AG04450 (cell line): Measurements from ENCODE around the gene CARMIL1. TPM values are rescaled to one million over a fixed set of nuclear protein-coding genes. Genes with fewer than 3 reads are reported as not detected.

Source experiments
- CTCF ChIA-PET: fragments of 300-600, 350-600 bp; formaldehyde crosslinking; extraction: SDS; loops from one replicate; lab custom pipeline; 2022; ENCODE audit warnings: antibody characterized with exemption, inconsistent platforms; lab: Charles Lee
- POLR2A ChIA-PET: fragments of 350-600 bp; formaldehyde crosslinking; extraction: SDS; loops from one replicate; lab custom pipeline; 2021; ENCODE audit warnings: antibody characterized with exemption, inconsistent platforms; lab: Yijun Ruan, JAX
- DNase-seq: peaks from one replicate; pipeline ENCODE4 v3.0.0-alpha.2; 2011; ENCODE audit warnings: low read depth, low spot score
- H3K27ac ChIP-seq: one replicate; pipeline ENCODE4 v1.5.1; 2012; ENCODE audit warnings: low read depth, low read length, control low read depth
- H3K27me3 ChIP-seq: one replicate; pipeline ENCODE4 v1.6.0; 2012; ENCODE audit warnings: low read length; ENCODE audit not compliant: control insufficient read depth, insufficient read depth
- H3K4me3 ChIP-seq: 2 replicates; pipeline ENCODE4 v1.5.1; 2011; ENCODE audit warnings: mild to moderate bottlenecking, low read depth, low read length, control low read depth
- H3K9me3 ChIP-seq: 2 replicates; pipeline ENCODE4 v1.5.1; 2012; ENCODE audit warnings: low read length; ENCODE audit not compliant: control insufficient read depth, insufficient read depth
- CTCF ChIP-seq: IDR thresholded peaks from 2 replicates; pipeline ENCODE4 v1.5.1; 2011; ENCODE audit warnings: low read depth, low read length, control low read depth, inconsistent platforms
- polyA plus RNA-seq: library from polyadenylated mRNA; depleted of rRNA; stranded (reverse); fragments of >200 nt; gene quantifications from 2 replicates; pipeline ENCODE4 v1.2.3, GENCODE V29; 2011

CARMIL1 gene
- polyA plus RNA-seq, 1 experiment: 0.55 TPM

- ChIA-PET POLR2A (no interaction called here), CTCF (interaction anchor here (1.3 kb wide), 1 partner anchor 11 kb away, joined by 3 read pairs; no protein-coding TSS in a partner anchor)
- no peaks in the 10 kb centered on the region for H3K27me3 ChIP-seq
- no peak overlapping the region for H3K27ac ChIP-seq
- no peak overlapping the region for H3K4me3 ChIP-seq
- no peak for DNase-seq
- no peak for TF ChIP-seq CTCF
- no peaks in the 10 kb centered on the region for H3K9me3 ChIP-seq
Observed at GRCh38 chr6:25590986-25591385, 311.8 kb downstream of the CARMIL1 start.

- no peaks in the 10 kb centered on the region for H3K27me3 ChIP-seq
- H3K4me3 ChIP-seq: no peak overlapping the region
- no peak for TF ChIP-seq CTCF
- ChIA-PET CTCF (interaction anchor here (0.5 to 2.3 kb wide), 2 partner anchors 331 to 451 kb away, joined by 3 to 8 read pairs; no protein-coding TSS in a partner anchor), POLR2A (no interaction called here)
- H3K9me3 ChIP-seq: no peaks in the 10 kb centered on the region
- H3K27ac ChIP-seq: no peak overlapping the region
- DNase-seq: no peak
Observed at GRCh38 chr6:25596928-25597818, 318.0 kb downstream of the CARMIL1 start.

- no peaks in the 10 kb centered on the region for H3K27me3 ChIP-seq
- H3K4me3 ChIP-seq: no peak overlapping the region
- ChIA-PET POLR2A (no interaction called here), CTCF (interaction anchor here (0.7 to 3.7 kb wide), 5 partner anchors 10 to 376 kb away, joined by 3 to 24 read pairs (median 4); no protein-coding TSS in a partner anchor)
- no peak for TF ChIP-seq CTCF
- no peak for DNase-seq
- no peak overlapping the region for H3K27ac ChIP-seq
- H3K9me3 ChIP-seq: no peaks in the 10 kb centered on the region
Observed at GRCh38 chr6:25599516-25600085, 320.4 kb downstream of the CARMIL1 start.

- DNase-seq: peak; percentile 15
- TF ChIP-seq CTCF: peak; percentile 55
- POLR2A ChIA-PET: no interaction called here
- CTCF ChIA-PET: interaction anchor here (0.5 to 3.7 kb wide), 19 partner anchors 8 to 464 kb away, joined by 3 to 24 read pairs (median 4); partner anchors contain the start of gene CARMIL1
- Histone ChIP-seq H3K9me3 (no peaks in the 10 kb centered on the region), H3K4me3 (no peak overlapping the region), H3K27ac (no peak overlapping the region), H3K27me3 (no peaks in the 10 kb centered on the region)
Observed at GRCh38 chr6:25601800-25602673, 322.9 kb downstream of the CARMIL1 start.
